ENCODE results near the gene DDX41. TPM values are rescaled to one million over a fixed set of nuclear protein-coding genes. Genes with fewer than 3 reads are reported as not detected.
A peak's percentile ranks its signal among the peaks of the same experiment; 100 is the strongest.

Gene DDX41
- total RNA-seq, 1 experiment from 2014 or later, result 136 TPM

DNA sequence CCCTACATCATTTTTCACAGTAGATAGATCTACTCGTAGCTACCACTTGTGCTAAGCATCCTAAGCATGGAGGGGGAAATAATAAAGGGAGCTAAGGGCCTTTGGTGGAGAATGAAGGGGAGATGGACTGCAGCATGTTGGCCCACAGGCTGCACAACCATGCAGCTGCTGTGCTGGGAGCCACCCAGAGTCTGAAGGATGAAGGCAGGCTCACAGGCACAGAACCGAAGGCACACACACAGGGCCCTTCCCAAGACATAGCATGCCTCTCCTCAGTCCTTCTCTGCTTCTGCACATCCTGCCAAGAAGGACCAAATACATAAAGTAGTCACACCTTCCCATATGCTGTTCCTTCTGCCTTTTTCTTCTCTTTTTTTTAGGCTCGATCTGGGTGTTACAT is 31.0 kb upstream of the DDX41 start:
- no peak overlapping the region for H3K4me3 Mint-ChIP-seq
- DNase-seq (ENCODE audit: low spot score), result no peak
- H3K9me3 Mint-ChIP-seq, result no peaks in the 10 kb centered on the region
- H3K27ac Mint-ChIP-seq, result 0 out of 2 replicates have a peak overlapping the region, but pooled peaks have one; percentile 60
- TF ChIP-seq PRRX2 (CRISPR knock-in tag; IDR thresholded peaks at IDR 0.05) (no peak), ZNF317 (CRISPR knock-in tag; IDR thresholded peaks at IDR 0.05; ENCODE audit: borderline replicate concordance, low read depth) (no peak), NFATC4 (CRISPR knock-in tag; IDR thresholded peaks at IDR 0.05) (no peak), NFE2L1 (CRISPR knock-in tag; IDR thresholded peaks at IDR 0.05) (no peak), ZNF263 (CRISPR knock-in tag; IDR thresholded peaks at IDR 0.05; ENCODE audit: low read depth) (no peak), ELF4 (CRISPR knock-in tag; IDR thresholded peaks at IDR 0.05; ENCODE audit: low read depth) (no peak), TCF7 (CRISPR knock-in tag; IDR thresholded peaks at IDR 0.05; ENCODE audit: low read depth) (no peak), FOXP1 (CRISPR knock-in tag; IDR thresholded peaks at IDR 0.05; ENCODE audit: borderline replicate concordance) (no peak)
- TF ChIP-seq, protein P1, sequence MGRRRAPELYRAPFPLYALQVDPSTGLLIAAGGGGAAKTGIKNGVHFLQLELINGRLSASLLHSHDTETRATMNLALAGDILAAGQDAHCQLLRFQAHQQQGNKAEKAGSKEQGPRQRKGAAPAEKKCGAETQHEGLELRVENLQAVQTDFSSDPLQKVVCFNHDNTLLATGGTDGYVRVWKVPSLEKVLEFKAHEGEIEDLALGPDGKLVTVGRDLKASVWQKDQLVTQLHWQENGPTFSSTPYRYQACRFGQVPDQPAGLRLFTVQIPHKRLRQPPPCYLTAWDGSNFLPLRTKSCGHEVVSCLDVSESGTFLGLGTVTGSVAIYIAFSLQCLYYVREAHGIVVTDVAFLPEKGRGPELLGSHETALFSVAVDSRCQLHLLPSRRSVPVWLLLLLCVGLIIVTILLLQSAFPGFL (CRISPR knock-in tag; IDR thresholded peaks at IDR 0.05; ENCODE audit: borderline replicate concordance), result no peak
- TF ChIP-seq, protein P2, sequence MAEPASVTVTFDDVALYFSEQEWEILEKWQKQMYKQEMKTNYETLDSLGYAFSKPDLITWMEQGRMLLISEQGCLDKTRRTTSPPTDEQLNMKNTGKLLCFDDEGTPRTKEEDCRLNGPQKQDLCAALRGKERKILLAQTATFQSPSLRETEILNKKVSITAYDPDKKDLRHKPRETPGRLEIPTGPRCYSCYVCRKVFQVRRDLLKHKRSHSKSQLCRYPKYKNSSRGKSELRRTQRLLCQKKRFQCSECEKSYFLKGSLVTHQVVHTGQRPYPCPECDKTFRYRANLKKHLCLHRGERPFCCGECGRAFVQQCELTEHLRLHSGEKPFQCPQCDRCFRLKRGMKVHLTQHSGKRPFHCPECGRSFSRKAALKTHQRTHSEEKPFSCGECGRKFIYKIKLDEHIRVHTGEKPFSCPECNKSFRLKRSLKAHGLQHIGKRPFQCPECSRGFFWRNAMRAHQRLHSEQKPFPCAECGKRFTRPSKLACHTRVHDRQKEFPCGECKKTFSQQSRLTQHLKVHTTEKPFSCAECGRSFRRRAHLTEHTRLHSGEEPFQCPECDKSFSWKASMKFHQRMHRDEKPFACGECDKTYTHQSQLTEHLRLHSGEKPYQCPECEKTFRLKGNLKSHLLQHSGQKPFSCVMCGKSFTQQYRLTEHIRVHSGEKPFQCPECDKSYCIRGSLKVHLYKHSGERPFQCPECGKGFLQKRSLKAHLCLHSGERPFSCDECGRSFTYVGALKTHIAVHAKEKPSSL (CRISPR knock-in tag; conservative IDR thresholded peaks at IDR 0.05), result no peak
- TF ChIP-seq, protein P3, sequence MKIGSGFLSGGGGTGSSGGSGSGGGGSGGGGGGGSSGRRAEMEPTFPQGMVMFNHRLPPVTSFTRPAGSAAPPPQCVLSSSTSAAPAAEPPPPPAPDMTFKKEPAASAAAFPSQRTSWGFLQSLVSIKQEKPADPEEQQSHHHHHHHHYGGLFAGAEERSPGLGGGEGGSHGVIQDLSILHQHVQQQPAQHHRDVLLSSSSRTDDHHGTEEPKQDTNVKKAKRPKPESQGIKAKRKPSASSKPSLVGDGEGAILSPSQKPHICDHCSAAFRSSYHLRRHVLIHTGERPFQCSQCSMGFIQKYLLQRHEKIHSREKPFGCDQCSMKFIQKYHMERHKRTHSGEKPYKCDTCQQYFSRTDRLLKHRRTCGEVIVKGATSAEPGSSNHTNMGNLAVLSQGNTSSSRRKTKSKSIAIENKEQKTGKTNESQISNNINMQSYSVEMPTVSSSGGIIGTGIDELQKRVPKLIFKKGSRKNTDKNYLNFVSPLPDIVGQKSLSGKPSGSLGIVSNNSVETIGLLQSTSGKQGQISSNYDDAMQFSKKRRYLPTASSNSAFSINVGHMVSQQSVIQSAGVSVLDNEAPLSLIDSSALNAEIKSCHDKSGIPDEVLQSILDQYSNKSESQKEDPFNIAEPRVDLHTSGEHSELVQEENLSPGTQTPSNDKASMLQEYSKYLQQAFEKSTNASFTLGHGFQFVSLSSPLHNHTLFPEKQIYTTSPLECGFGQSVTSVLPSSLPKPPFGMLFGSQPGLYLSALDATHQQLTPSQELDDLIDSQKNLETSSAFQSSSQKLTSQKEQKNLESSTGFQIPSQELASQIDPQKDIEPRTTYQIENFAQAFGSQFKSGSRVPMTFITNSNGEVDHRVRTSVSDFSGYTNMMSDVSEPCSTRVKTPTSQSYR (CRISPR knock-in tag; IDR thresholded peaks at IDR 0.05), result no peak
- TF ChIP-seq, protein P4, sequence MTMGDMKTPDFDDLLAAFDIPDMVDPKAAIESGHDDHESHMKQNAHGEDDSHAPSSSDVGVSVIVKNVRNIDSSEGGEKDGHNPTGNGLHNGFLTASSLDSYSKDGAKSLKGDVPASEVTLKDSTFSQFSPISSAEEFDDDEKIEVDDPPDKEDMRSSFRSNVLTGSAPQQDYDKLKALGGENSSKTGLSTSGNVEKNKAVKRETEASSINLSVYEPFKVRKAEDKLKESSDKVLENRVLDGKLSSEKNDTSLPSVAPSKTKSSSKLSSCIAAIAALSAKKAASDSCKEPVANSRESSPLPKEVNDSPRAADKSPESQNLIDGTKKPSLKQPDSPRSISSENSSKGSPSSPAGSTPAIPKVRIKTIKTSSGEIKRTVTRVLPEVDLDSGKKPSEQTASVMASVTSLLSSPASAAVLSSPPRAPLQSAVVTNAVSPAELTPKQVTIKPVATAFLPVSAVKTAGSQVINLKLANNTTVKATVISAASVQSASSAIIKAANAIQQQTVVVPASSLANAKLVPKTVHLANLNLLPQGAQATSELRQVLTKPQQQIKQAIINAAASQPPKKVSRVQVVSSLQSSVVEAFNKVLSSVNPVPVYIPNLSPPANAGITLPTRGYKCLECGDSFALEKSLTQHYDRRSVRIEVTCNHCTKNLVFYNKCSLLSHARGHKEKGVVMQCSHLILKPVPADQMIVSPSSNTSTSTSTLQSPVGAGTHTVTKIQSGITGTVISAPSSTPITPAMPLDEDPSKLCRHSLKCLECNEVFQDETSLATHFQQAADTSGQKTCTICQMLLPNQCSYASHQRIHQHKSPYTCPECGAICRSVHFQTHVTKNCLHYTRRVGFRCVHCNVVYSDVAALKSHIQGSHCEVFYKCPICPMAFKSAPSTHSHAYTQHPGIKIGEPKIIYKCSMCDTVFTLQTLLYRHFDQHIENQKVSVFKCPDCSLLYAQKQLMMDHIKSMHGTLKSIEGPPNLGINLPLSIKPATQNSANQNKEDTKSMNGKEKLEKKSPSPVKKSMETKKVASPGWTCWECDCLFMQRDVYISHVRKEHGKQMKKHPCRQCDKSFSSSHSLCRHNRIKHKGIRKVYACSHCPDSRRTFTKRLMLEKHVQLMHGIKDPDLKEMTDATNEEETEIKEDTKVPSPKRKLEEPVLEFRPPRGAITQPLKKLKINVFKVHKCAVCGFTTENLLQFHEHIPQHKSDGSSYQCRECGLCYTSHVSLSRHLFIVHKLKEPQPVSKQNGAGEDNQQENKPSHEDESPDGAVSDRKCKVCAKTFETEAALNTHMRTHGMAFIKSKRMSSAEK (CRISPR knock-in tag; IDR thresholded peaks at IDR 0.05; ENCODE audit: borderline replicate concordance), result no peak
- TF ChIP-seq, protein P5, sequence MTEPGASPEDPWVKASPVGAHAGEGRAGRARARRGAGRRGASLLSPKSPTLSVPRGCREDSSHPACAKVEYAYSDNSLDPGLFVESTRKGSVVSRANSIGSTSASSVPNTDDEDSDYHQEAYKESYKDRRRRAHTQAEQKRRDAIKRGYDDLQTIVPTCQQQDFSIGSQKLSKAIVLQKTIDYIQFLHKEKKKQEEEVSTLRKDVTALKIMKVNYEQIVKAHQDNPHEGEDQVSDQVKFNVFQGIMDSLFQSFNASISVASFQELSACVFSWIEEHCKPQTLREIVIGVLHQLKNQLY (CRISPR knock-in tag; IDR thresholded peaks at IDR 0.05), result no peak
- POLR2A ChIA-PET, result no interaction called here
- H3K4me1 Mint-ChIP-seq, result peaks cover 7% of the 10 kb centered on the region
- ATAC-seq, result no peak
- CTCF ChIA-PET, result interaction anchor here (2.5 kb wide), 1 partner anchor 60 kb away, joined by 8 read pairs; no protein-coding TSS in a partner anchor
- H3K36me3 Mint-ChIP-seq, result peaks cover 16% of the 10 kb centered on the region
- H3K27me3 Mint-ChIP-seq (ENCODE audit: low read depth), result no peaks in the 10 kb centered on the region

DNA sequence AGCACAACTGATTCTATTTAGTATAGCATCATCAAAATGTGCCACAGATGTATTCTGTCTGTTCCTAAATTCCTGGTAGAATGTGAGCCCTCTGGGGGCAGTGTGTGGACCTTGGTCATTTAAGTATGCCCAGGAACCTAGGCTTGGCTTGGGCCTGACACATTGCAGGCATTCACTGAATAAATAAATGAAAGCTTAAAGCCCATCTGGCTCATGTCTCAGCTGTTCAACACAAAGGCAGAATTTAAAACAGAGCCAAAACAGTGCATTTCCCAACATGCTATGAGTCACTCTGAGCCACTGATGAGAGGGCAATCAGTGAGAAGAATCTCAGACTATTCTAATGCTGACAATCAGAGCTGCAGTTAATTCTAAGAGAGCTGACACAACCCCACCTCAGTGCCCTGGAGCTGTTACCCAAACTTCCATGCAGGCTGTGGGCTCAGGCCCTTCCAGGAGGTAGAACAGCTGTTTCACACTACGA is 29.5 kb upstream of the DDX41 start:
- H3K4me3 Mint-ChIP-seq, result no peak overlapping the region
- CTCF ChIA-PET, result interaction anchor here (0.8 to 2.5 kb wide), 6 partner anchors 9 to 61 kb away, joined by 3 to 8 read pairs (median 3); partner anchors contain the start of gene TMED9
- POLR2A ChIA-PET, result no interaction called here

More for the DNA sequence above, 29.5 kb upstream of the DDX41 start:
- peak; percentile 51; the same call in 1 of the 2 replicates for TF ChIP-seq GABPB1 (CRISPR knock-in tag; IDR thresholded peaks at IDR 0.05)
- TF ChIP-seq, protein P6, sequence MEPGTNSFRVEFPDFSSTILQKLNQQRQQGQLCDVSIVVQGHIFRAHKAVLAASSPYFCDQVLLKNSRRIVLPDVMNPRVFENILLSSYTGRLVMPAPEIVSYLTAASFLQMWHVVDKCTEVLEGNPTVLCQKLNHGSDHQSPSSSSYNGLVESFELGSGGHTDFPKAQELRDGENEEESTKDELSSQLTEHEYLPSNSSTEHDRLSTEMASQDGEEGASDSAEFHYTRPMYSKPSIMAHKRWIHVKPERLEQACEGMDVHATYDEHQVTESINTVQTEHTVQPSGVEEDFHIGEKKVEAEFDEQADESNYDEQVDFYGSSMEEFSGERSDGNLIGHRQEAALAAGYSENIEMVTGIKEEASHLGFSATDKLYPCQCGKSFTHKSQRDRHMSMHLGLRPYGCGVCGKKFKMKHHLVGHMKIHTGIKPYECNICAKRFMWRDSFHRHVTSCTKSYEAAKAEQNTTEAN (CRISPR knock-in tag; IDR thresholded peaks at IDR 0.05), result no peak
- DNase-seq (ENCODE audit: low spot score) (no peak), ATAC-seq (peak; percentile 47)
- Mint-ChIP-seq H3K27me3 (ENCODE audit: low read depth) (no peaks in the 10 kb centered on the region), H3K4me1 (peaks cover 2% of the 10 kb centered on the region; the same call in 1 of the 2 replicates), H3K36me3 (peaks cover 17% of the 10 kb centered on the region), H3K27ac (no peak overlapping the region), H3K9me3 (no peaks in the 10 kb centered on the region)

Measured in WTC11 (cell line).